Brain microvascular endothelial cell (primary cell): ENCODE data around the gene PLBD1.

Experiments used
- DNase-seq: peaks from one replicate; pipeline ENCODE4 v3.0.0-alpha.2; 2020
- H3K27ac ChIP-seq: fragments of 250-450 bp; sonication (Bioruptor Pico); 2 replicates; pipeline ENCODE4 v1.5.1; 2020; ENCODE audit warnings: mild to moderate bottlenecking, moderate library complexity
- H3K27me3 ChIP-seq: fragments of 250-450 bp; sonication (Bioruptor Pico); replicated peaks from 2 replicates; pipeline ENCODE4 v1.5.1; 2020; ENCODE audit warnings: mild to moderate bottlenecking
- H3K36me3 ChIP-seq: fragments of 250-450 bp; sonication (Bioruptor Pico); replicated peaks from 2 replicates; pipeline ENCODE4 v1.5.1; 2020; ENCODE audit warnings: mild to moderate bottlenecking
- H3K4me3 ChIP-seq: 2 replicates; pipeline ENCODE4 v1.5.1; 2011; ENCODE audit warnings: low read depth, mild to moderate bottlenecking, control low read depth, low read length, moderate library complexity
- CTCF ChIP-seq: IDR thresholded peaks from 2 replicates; pipeline ENCODE4 v1.5.1; 2011; ENCODE audit warnings: low read depth, mild to moderate bottlenecking, moderate library complexity, low read length, control low read depth, inconsistent platforms; ENCODE audit errors: missing control alignments
- in situ Hi-C: cut with HindIII; loops from 2 replicates; pipeline ENCODE4 v1.10.0; 2017; ENCODE audit warnings: low sequenced_read_pairs, low pct_ligation_motif_present

The PLBD1 gene

DNA sequence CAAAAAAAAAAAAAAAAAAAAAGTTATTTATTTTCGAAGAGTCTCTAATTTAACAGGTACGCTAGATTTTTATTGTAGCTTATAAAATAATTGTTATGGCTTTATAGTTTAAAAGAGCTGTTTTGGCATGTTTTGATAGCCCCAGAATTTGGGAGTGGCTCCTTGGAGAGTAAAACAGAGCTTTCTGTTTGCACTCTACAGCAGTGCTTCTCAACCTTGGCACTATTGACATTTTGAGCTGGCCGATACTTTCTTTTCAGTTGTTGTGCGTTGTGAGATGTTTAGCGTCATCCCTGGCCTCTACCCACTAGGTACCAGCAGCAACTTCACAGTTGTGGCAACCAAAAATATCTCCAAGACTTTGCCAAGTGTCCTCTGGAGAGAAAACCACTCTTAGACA is 30.6 kb downstream of the PLBD1 start:
- Histone ChIP-seq H3K27me3 (no peaks in the 10 kb centered on the region), H3K27ac (no peak overlapping the region), H3K36me3 (no peaks in the 10 kb centered on the region), H3K4me3 (no peak overlapping the region)
- no peak for TF ChIP-seq CTCF
- in situ Hi-C loops = no loop called here
- DNase-seq = no peak

DNA sequence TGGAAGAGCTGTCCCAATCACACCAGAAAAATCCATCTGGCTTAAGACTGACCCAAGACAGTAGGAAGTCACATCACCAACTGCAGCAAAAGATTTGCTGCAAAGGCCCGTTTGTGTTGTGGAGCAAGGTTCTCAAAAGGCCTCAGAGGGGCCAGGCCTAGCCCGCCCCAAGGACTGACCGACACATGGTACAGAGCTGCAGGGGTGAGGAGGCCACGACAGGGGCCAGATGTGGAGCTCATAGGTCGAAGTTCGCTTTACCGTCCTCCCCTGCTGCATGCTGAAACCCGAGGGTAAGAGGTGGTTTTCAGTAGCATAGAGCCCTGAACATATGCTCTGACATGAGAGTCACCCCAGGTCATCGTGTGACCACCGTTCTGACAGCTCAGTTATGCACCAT is 35.5 kb downstream of the PLBD1 start:
- no peaks in the 10 kb centered on the region for H3K27me3 ChIP-seq
- H3K36me3 ChIP-seq = no peaks in the 10 kb centered on the region
- H3K4me3 ChIP-seq = no peak overlapping the region
- TF ChIP-seq CTCF = no peak
- in situ Hi-C loops = no loop called here
- H3K27ac ChIP-seq = no peak overlapping the region
- DNase-seq = no peak

DNA sequence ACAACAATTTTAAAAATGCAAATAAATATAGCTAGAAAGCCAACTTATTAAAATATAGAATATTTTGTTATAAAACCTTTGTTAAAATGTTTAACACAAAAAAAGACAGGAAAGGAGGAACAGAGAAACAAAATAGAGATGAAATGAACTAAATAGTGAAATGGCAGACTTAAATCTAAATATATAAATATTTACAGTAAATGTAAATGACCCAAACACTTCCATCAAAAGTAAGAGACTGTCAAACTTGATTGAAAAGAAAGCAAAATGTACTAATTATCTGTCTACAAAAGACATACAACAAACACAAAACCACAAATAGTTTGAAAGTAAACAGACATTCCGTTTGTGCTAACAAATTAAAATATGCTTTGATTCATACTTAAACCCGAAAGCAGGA is 41.7 kb downstream of the PLBD1 start:
- H3K27me3 ChIP-seq = no peaks in the 10 kb centered on the region
- no peak overlapping the region for H3K4me3 ChIP-seq
- no peak overlapping the region for H3K27ac ChIP-seq
- no peak for DNase-seq
- in situ Hi-C loops = no loop called here
- TF ChIP-seq CTCF = no peak
- H3K36me3 ChIP-seq = no peaks in the 10 kb centered on the region

GRCh38 chr12:14521822-14522221 is 45.9 kb downstream of the PLBD1 start:
- no peak overlapping the region for H3K4me3 ChIP-seq
- no peak for TF ChIP-seq CTCF
- H3K27me3 ChIP-seq = no peaks in the 10 kb centered on the region
- in situ Hi-C loops = no loop called here
- H3K36me3 ChIP-seq = no peaks in the 10 kb centered on the region
- no peak for DNase-seq
- H3K27ac ChIP-seq = no peak overlapping the region

- no peak for DNase-seq
- no peak for TF ChIP-seq CTCF
- H3K4me3 ChIP-seq = no peak overlapping the region
- H3K27me3 ChIP-seq = no peaks in the 10 kb centered on the region
- in situ Hi-C loops = no loop called here
- no peaks in the 10 kb centered on the region for H3K36me3 ChIP-seq
- H3K27ac ChIP-seq = no peak overlapping the region
These were observed 52.7 kb downstream of the PLBD1 start for GRCh38 chr12:14514946-14515345.

GRCh38 chr12:14514154-14514842 is 53.4 kb downstream of the PLBD1 start:
- peak; percentile 26 for DNase-seq
- Histone ChIP-seq H3K36me3 (no peaks in the 10 kb centered on the region), H3K27ac (no peak overlapping the region), H3K27me3 (no peaks in the 10 kb centered on the region), H3K4me3 (no peak overlapping the region)
- TF ChIP-seq CTCF = peak; percentile 50
- in situ Hi-C loops = no loop called here
